Astrocyte (in vitro differentiated cells and primary cell): ENCODE measurements around the gene EHD4. TPM values are rescaled to one million over a fixed set of nuclear protein-coding genes. Genes with fewer than 3 reads are reported as not detected.

Experiments
- DNase-seq: peaks from one replicate; pipeline ENCODE4 v3.0.0-alpha.2; 2010; ENCODE audit warnings: low read depth
- FAIRE-seq: peaks from 2 replicates; lab custom pipeline; 2011; peaks lifted over from hg19 to GRCh38; lab: Jason Lieb, UNC
- H2AFZ ChIP-seq: 2 replicates; pipeline ENCODE4 v1.6.0; 2012; ENCODE audit warnings: low read depth, low read length, inconsistent platforms
- H3K27ac ChIP-seq: 2 replicates; pipeline ENCODE4 v1.5.1; 2011; ENCODE audit warnings: low read depth, low read length, inconsistent platforms
- H3K27me3 ChIP-seq: 2 replicates; pipeline ENCODE4 v1.6.0; 2011; ENCODE audit warnings: low read length, inconsistent platforms; ENCODE audit not compliant: insufficient read depth
- H3K36me3 ChIP-seq: 2 replicates; pipeline ENCODE4 v1.5.1; 2011; ENCODE audit warnings: low read length, inconsistent platforms; ENCODE audit not compliant: insufficient read depth
- H3K4me1 ChIP-seq: 2 replicates; pipeline ENCODE4 v1.5.1; 2011; ENCODE audit warnings: low read length, inconsistent platforms; ENCODE audit not compliant: insufficient read depth
- H3K4me2 ChIP-seq: 2 replicates; pipeline ENCODE4 v1.6.0; 2012; ENCODE audit warnings: low read length, inconsistent platforms
- H3K4me3 ChIP-seq: 2 replicates; pipeline ENCODE4 v1.5.1; 2011; ENCODE audit warnings: low read depth, mild to moderate bottlenecking, low read length, inconsistent platforms; ENCODE audit not compliant: insufficient read depth
- H3K79me2 ChIP-seq: 2 replicates; pipeline ENCODE4 v1.6.0; 2012; ENCODE audit warnings: mild to moderate bottlenecking, low read length, inconsistent platforms; ENCODE audit not compliant: insufficient read depth
- H3K9ac ChIP-seq: 2 replicates; pipeline ENCODE4 v1.6.0; 2012; ENCODE audit warnings: mild to moderate bottlenecking, low read length, inconsistent platforms
- H3K9me3 ChIP-seq: 2 replicates; pipeline ENCODE4 v1.5.1; 2012; ENCODE audit warnings: low read depth, mild to moderate bottlenecking, low read length, inconsistent platforms; ENCODE audit not compliant: insufficient read depth
- H4K20me1 ChIP-seq: 2 replicates; pipeline ENCODE4 v1.6.0; 2012; ENCODE audit warnings: low read length, inconsistent platforms; ENCODE audit not compliant: insufficient read depth
- H3K27ac Mint-ChIP-seq: one replicate; pipeline ENCODE4 v1.8.0; 2021; ENCODE audit warnings: mild to moderate bottlenecking, mixed read lengths; ENCODE audit not compliant: unreplicated experiment
- H3K27me3 Mint-ChIP-seq: one replicate; pipeline ENCODE4 v1.8.0; 2021; ENCODE audit warnings: low read depth, mixed read lengths; ENCODE audit not compliant: unreplicated experiment
- H3K36me3 Mint-ChIP-seq: one replicate; pipeline ENCODE4 v1.8.0; 2021; ENCODE audit warnings: low read depth, mixed read lengths; ENCODE audit not compliant: unreplicated experiment
- H3K4me1 Mint-ChIP-seq: one replicate; pipeline ENCODE4 v1.8.0; 2021; ENCODE audit warnings: low read depth, mixed read lengths; ENCODE audit not compliant: unreplicated experiment
- H3K4me3 Mint-ChIP-seq: one replicate; pipeline ENCODE4 v1.8.0; 2021; ENCODE audit warnings: mild to moderate bottlenecking, moderate library complexity, mixed read lengths; ENCODE audit not compliant: unreplicated experiment
- H3K9me3 Mint-ChIP-seq: one replicate; pipeline ENCODE4 v1.8.0; 2021; ENCODE audit warnings: mild to moderate bottlenecking, mixed read lengths; ENCODE audit not compliant: unreplicated experiment
- CTCF ChIP-seq: IDR thresholded peaks from 2 replicates; pipeline ENCODE4 v1.5.1; 2011; ENCODE audit warnings: low read depth, mild to moderate bottlenecking, inconsistent platforms, low read length, moderate library complexity; ENCODE audit not compliant: insufficient read depth
- EZH2 ChIP-seq: IDR thresholded peaks from 2 replicates; pipeline ENCODE4 v1.6.1; 2012; ENCODE audit warnings: mild to moderate bottlenecking, low read length, inconsistent platforms; ENCODE audit not compliant: insufficient read depth
- total RNA-seq: library from RNA; stranded (reverse); gene quantifications from 2 replicates; pipeline ENCODE4 v1.2.1, GENCODE V29; 2021

Gene EHD4
- total RNA-seq, 1 donor from 2014 or later = 46.4 TPM

GRCh38 chr15:41966920-41967465, 5.4 kb downstream of the EHD4 start:
- Histone ChIP-seq H2AFZ (no peak overlapping the region), H3K79me2 (peaks cover 87% of the 10 kb centered on the region), H3K9ac (no peak overlapping the region), H3K9me3 (no peaks in the 10 kb centered on the region), H3K4me3 (no peak overlapping the region), H3K27me3 (no peaks in the 10 kb centered on the region), H3K4me2 (no peak overlapping the region), H3K27ac (no peak overlapping the region), H3K4me1 (peaks cover 28% of the 10 kb centered on the region), H3K36me3 (no peaks in the 10 kb centered on the region), H4K20me1 (peaks cover 30% of the 10 kb centered on the region)
- TF ChIP-seq CTCF (no peak), EZH2 (no peak)
- H3K27ac Mint-ChIP-seq = peak overlapping the region; percentile 16
- H3K9me3 Mint-ChIP-seq = no peaks in the 10 kb centered on the region
- H3K4me3 Mint-ChIP-seq = peak overlapping the region; percentile 17
- DNase-seq (no peak), FAIRE-seq (no peak)
- peaks cover 50% of the 10 kb centered on the region for H3K4me1 Mint-ChIP-seq
- H3K36me3 Mint-ChIP-seq = peaks cover 3% of the 10 kb centered on the region
- no peaks in the 10 kb centered on the region for H3K27me3 Mint-ChIP-seq

GRCh38 chr15:41966414-41966812, 5.9 kb downstream of the EHD4 start:
- no peak for FAIRE-seq
- H3K4me3 Mint-ChIP-seq = peak overlapping the region; percentile 40
- Histone ChIP-seq H3K4me3 (no peak overlapping the region), H3K79me2 (peaks cover 84% of the 10 kb centered on the region), H3K27me3 (no peaks in the 10 kb centered on the region), H3K36me3 (no peaks in the 10 kb centered on the region), H4K20me1 (peaks cover 30% of the 10 kb centered on the region), H3K4me1 (peaks cover 30% of the 10 kb centered on the region), H3K27ac (no peak overlapping the region), H3K9me3 (no peaks in the 10 kb centered on the region), H2AFZ (no peak overlapping the region), H3K4me2 (peak overlapping the region; percentile 13), H3K9ac (no peak overlapping the region)
- H3K9me3 Mint-ChIP-seq = no peaks in the 10 kb centered on the region
- H3K36me3 Mint-ChIP-seq = peaks cover 3% of the 10 kb centered on the region
- TF ChIP-seq CTCF (no peak), EZH2 (no peak)
- DNase-seq = no peak
- peaks cover 55% of the 10 kb centered on the region for H3K4me1 Mint-ChIP-seq
- no peaks in the 10 kb centered on the region for H3K27me3 Mint-ChIP-seq
- H3K27ac Mint-ChIP-seq = peak overlapping the region; percentile 48

GRCh38 chr15:41965441-41966413, 6.6 kb downstream of the EHD4 start:
- peak overlapping the region; percentile 13 for H3K4me2 ChIP-seq
- Mint-ChIP-seq H3K4me3 (peak overlapping the region; percentile 40), H3K4me1 (peaks cover 58% of the 10 kb centered on the region), H3K27ac (peak overlapping the region; percentile 48), H3K36me3 (peaks cover 3% of the 10 kb centered on the region), H3K27me3 (no peaks in the 10 kb centered on the region), H3K9me3 (no peaks in the 10 kb centered on the region)
- H3K27ac ChIP-seq = no peak overlapping the region
- H3K9me3 ChIP-seq = no peaks in the 10 kb centered on the region
- peaks cover 30% of the 10 kb centered on the region for H3K4me1 ChIP-seq
- DNase-seq (peak; percentile 77), FAIRE-seq (no peak)
- TF ChIP-seq CTCF = no peak
- no peak for TF ChIP-seq EZH2
- peaks cover 23% of the 10 kb centered on the region for H4K20me1 ChIP-seq
- H3K4me3 ChIP-seq = no peak overlapping the region
- H3K36me3 ChIP-seq = no peaks in the 10 kb centered on the region
- no peak overlapping the region for H2AFZ ChIP-seq
- H3K9ac ChIP-seq = no peak overlapping the region
- peaks cover 84% of the 10 kb centered on the region for H3K79me2 ChIP-seq
- no peaks in the 10 kb centered on the region for H3K27me3 ChIP-seq
